H1 (cell line): ENCODE results near the gene CASZ1.

Experiments
- ATF2 ChIP-seq: IDR thresholded peaks from 2 replicates; pipeline ENCODE4 v1.6.1; 2012; ENCODE audit warnings: low read length, inconsistent platforms
- BACH1 ChIP-seq: IDR thresholded peaks from 2 replicates; pipeline ENCODE4 v1.6.1; 2012; ENCODE audit warnings: low read length, improper control_type of control experiment
- CBX5 ChIP-seq: fragments of 300-800, 300-1000 bp; sonication (generic); IDR thresholded peaks from 2 replicates; pipeline ENCODE4 v1.7.1; 2016; ENCODE audit warnings: antibody characterized with exemption, low read length, low read depth
- CBX8 ChIP-seq: fragments of 300-800, 300-1000 bp; sonication (generic); IDR thresholded peaks from 2 replicates; pipeline ENCODE4 v1.7.1; 2016; ENCODE audit warnings: low read depth, low read length, borderline replicate concordance
- CTCF ChIP-seq, 3 experiments: IDR thresholded peaks; 1 replicate in 2 of 3; 2 replicates in 1 of 3; pipeline versions ENCODE4 v1.5.1 to v1.6.1; 2011; ENCODE audit warnings: low read length in 3 of 3, mild to moderate bottlenecking in 3 of 3, inconsistent platforms in 2 of 3, low read depth in 1 of 3, moderate library complexity in 1 of 3; ENCODE audit not compliant: insufficient read depth in 1 of 3; ENCODE audit errors: control extremely low read depth in 1 of 3
- E2F6 ChIP-seq: IDR thresholded peaks from 2 replicates; pipeline ENCODE4 v1.6.1; 2012; ENCODE audit warnings: inconsistent platforms
- EGR1 ChIP-seq: IDR thresholded peaks from 2 replicates; pipeline ENCODE4 v1.6.1; 2011; ENCODE audit warnings: low read depth, low read length, borderline replicate concordance
- EP300 ChIP-seq, 2 experiments: IDR thresholded peaks; 1 replicate in 1 of 2; 2 replicates in 1 of 2; pipeline ENCODE4 v1.6.1; 2011 to 2012; ENCODE audit warnings: low read depth in 2 of 2, low read length in 2 of 2, mild to moderate bottlenecking in 2 of 2, borderline replicate concordance in 1 of 2, inconsistent platforms in 1 of 2, moderate library complexity in 1 of 2
- GABPA ChIP-seq: IDR thresholded peaks from 2 replicates; pipeline ENCODE4 v1.6.1; 2011; ENCODE audit warnings: mild to moderate bottlenecking, low read length, moderate library complexity, borderline replicate concordance; ENCODE audit not compliant: insufficient read depth
- POLR2A ChIP-seq, 2 experiments: IDR thresholded peaks; 1 replicate in 1 of 2; 2 replicates in 1 of 2; pipeline ENCODE4 v1.6.1; 2011; ENCODE audit warnings: low read depth in 2 of 2, low read length in 2 of 2, mild to moderate bottlenecking in 2 of 2; ENCODE audit errors: control extremely low read depth in 1 of 2
- SP1 ChIP-seq: IDR thresholded peaks from 2 replicates; pipeline ENCODE4 v1.6.1; 2011; ENCODE audit warnings: low read depth, low read length
- SUZ12 ChIP-seq: fragments of 200-600 bp; sonication (generic); IDR thresholded peaks from 2 replicates; pipeline ENCODE4 v1.6.1; 2012; ENCODE audit warnings: mild to moderate bottlenecking, inconsistent platforms, low read length, moderate library complexity, mixed read lengths

GRCh38 chr1:10682449-10683309 is 113.8 kb downstream of the CASZ1 start:
- TF ChIP-seq CTCF (IDR thresholded peaks at IDR 0.05; ENCODE audit: control extremely low read depth in 1 of 3, insufficient read depth in 1 of 3, low read depth in 1 of 3, low read length in 3 of 3) = no peak
- TF ChIP-seq EGR1 = no peak
- no peak for TF ChIP-seq POLR2A (IDR thresholded peaks at IDR 0.05; ENCODE audit: control extremely low read depth in 1 of 2, low read depth in 2 of 2, low read length in 2 of 2)
- no peak for TF ChIP-seq E2F6
- no peak for TF ChIP-seq SP1
- TF ChIP-seq BACH1 = no peak
- no peak for TF ChIP-seq EP300 (IDR thresholded peaks at IDR 0.05; ENCODE audit: borderline replicate concordance in 1 of 2, low read depth in 2 of 2, low read length in 2 of 2)
- TF ChIP-seq CBX8 = no peak
- no peak for TF ChIP-seq SUZ12
- TF ChIP-seq GABPA = no peak
- TF ChIP-seq CBX5 = no peak
- no peak for TF ChIP-seq ATF2
